GM23338 (cell line): ENCODE measurements around the gene BRF1. TPM values are rescaled to one million over a fixed set of nuclear protein-coding genes. Genes with fewer than 3 reads are reported as not detected.
A peak's percentile ranks its signal among the peaks of the same experiment; 100 is the strongest.

Source experiments
- ATAC-seq: fragments of 200-7000 bp; cut with Tn5 transposase; 3 replicates; pipeline ENCODE4 v1.9.1; 2020
- DNase-seq: peaks from one replicate; pipeline ENCODE4 v3.0.0-alpha.2; 2015; ENCODE audit warnings: low spot score
- H2AFZ ChIP-seq: fragments of 200-600 bp; sonication (generic); 2 replicates; pipeline ENCODE4 v1.8.0; 2016; ENCODE audit warnings: antibody characterized with exemption, mild to moderate bottlenecking, moderate library complexity
- H3F3A ChIP-seq: fragments of 200-600 bp; sonication (generic); replicated peaks from 2 replicates; pipeline ENCODE4 v1.8.0; 2017; ENCODE audit warnings: antibody characterized with exemption, mixed run types, low read depth
- H3K27ac ChIP-seq: fragments of 200-600 bp; sonication (generic); 2 replicates; pipeline ENCODE4 v1.6.1; 2016; ENCODE audit warnings: low read depth
- H3K27me3 ChIP-seq: fragments of 200-600 bp; sonication (generic); 2 replicates; pipeline ENCODE4 v1.8.0; 2016; ENCODE audit warnings: mild to moderate bottlenecking, mixed run types, moderate library complexity; ENCODE audit not compliant: insufficient read depth
- H3K36me3 ChIP-seq: fragments of 200-600 bp; sonication (generic); 2 replicates; pipeline ENCODE4 v1.8.0; 2016; ENCODE audit warnings: mild to moderate bottlenecking; ENCODE audit not compliant: insufficient read depth
- H3K4me1 ChIP-seq: fragments of 200-600 bp; sonication (generic); 2 replicates; pipeline ENCODE4 v1.8.0; 2016; ENCODE audit warnings: mild to moderate bottlenecking, moderate library complexity; ENCODE audit not compliant: insufficient read depth
- H3K4me2 ChIP-seq: fragments of 200-600 bp; sonication (generic); 2 replicates; pipeline ENCODE4 v1.7.1; 2017; ENCODE audit warnings: mixed run types
- H3K4me3 ChIP-seq: fragments of 200-600 bp; sonication (generic); 2 replicates; pipeline ENCODE4 v1.6.1; 2016; ENCODE audit warnings: mixed run types
- H3K79me2 ChIP-seq: fragments of 200-600 bp; sonication (generic); replicated peaks from 2 replicates; pipeline ENCODE4 v1.8.0; 2017; ENCODE audit warnings: mild to moderate bottlenecking; ENCODE audit not compliant: insufficient read depth
- H3K9me2 ChIP-seq: fragments of 200-600 bp; sonication (generic); 2 replicates; pipeline ENCODE4 v1.8.0; 2017; ENCODE audit not compliant: insufficient read depth
- H4K20me1 ChIP-seq: fragments of 200-600 bp; sonication (generic); replicated peaks from 2 replicates; pipeline ENCODE4 v1.8.0; 2017; ENCODE audit warnings: mild to moderate bottlenecking; ENCODE audit not compliant: insufficient read depth
- H3K27ac Mint-ChIP-seq: 2 replicates; pipeline ENCODE4 v1.8.0; 2020; ENCODE audit warnings: inconsistent platforms, mild to moderate bottlenecking, moderate library complexity, mixed read lengths
- H3K27me3 Mint-ChIP-seq: 3 replicates; pipeline ENCODE4 v1.8.0; 2022; ENCODE audit warnings: low read depth, mild to moderate bottlenecking, moderate library complexity, mixed read lengths, inconsistent platforms; ENCODE audit not compliant: insufficient read depth, poor library complexity
- H3K36me3 Mint-ChIP-seq: 3 replicates; pipeline ENCODE4 v1.8.0; 2021; ENCODE audit warnings: low read depth, mild to moderate bottlenecking, inconsistent platforms, moderate library complexity, mixed read lengths
- H3K4me1 Mint-ChIP-seq: 3 replicates; pipeline ENCODE4 v1.8.0; 2020; ENCODE audit warnings: mild to moderate bottlenecking, inconsistent platforms, mixed read lengths
- H3K4me3 Mint-ChIP-seq: 3 replicates; pipeline ENCODE4 v1.8.0; 2021; ENCODE audit warnings: moderate library complexity, mild to moderate bottlenecking, inconsistent platforms, mixed read lengths
- H3K9me3 Mint-ChIP-seq: 3 replicates; pipeline ENCODE4 v1.8.0; 2020; ENCODE audit warnings: moderate library complexity, mild to moderate bottlenecking, inconsistent platforms, mixed read lengths
- EZH2 ChIP-seq: fragments of 200-600 bp; sonication (generic); IDR thresholded peaks from one replicate; pipeline ENCODE4 v1.8.0; 2017; ENCODE audit warnings: antibody characterized with exemption, mild to moderate bottlenecking, low read depth; ENCODE audit not compliant: unreplicated experiment
- EZH2phosphoT487 ChIP-seq: fragments of 200-600 bp; sonication (generic); IDR thresholded peaks from one replicate; pipeline ENCODE4 v1.8.1; 2018; ENCODE audit warnings: antibody characterized with exemption; ENCODE audit not compliant: unreplicated experiment
- POLR2AphosphoS5 ChIP-seq: IDR thresholded peaks from 2 replicates; pipeline ENCODE4 v1.6.1; 2016; ENCODE audit warnings: antibody characterized with exemption, low read depth
- ZNF114 ChIP-seq: fragments of 250-450 bp; sonication (Bioruptor Pico); IDR thresholded peaks from 2 replicates; pipeline ENCODE4 v1.5.0; 2020; ENCODE audit warnings: mild to moderate bottlenecking, moderate library complexity
- polyA plus RNA-seq: library from polyadenylated mRNA; unstranded; fragments of >200 nt; fragmentation: Nextera tagmentation; extraction: Ambion mirVana; gene quantifications from 2 replicates; pipeline ENCODE4 v1.2.1, GENCODE V29; 2016
- total RNA-seq: library from RNA; depleted of rRNA; stranded (reverse); fragments of >200 nt; shearing (Covaris generic); gene quantifications from 2 replicates; pipeline ENCODE4 v1.2.3, GENCODE V29; 2014
- TF ChIP-seq, protein P1 (sequence below): IDR thresholded peaks from one replicate; pipeline ENCODE4 v1.6.1; 2018; ENCODE audit warnings: antibody characterized with exemption; ENCODE audit not compliant: unreplicated experiment
- TF ChIP-seq, protein P2 (sequence below): IDR thresholded peaks from 2 replicates; pipeline ENCODE4 v1.6.1; 2016; ENCODE audit warnings: antibody characterized with exemption
- TF ChIP-seq, protein P3 (sequence below), 2 experiments: fragments of 200-600 bp in 1 of 2; sonication (generic) in 1 of 2; conservative IDR thresholded peaks; 2 replicates each; pipeline versions ENCODE4 v1.5.1 to v1.6.1; 2016 to 2017; ENCODE audit warnings: antibody characterized with exemption in 2 of 2, low read depth in 2 of 2, mild to moderate bottlenecking in 2 of 2, moderate library complexity in 1 of 2

BRF1 gene
- total and polyA plus RNA-seq, 2 experiments from 2014 or later, result 8.6 to 29.9 TPM

DNA sequence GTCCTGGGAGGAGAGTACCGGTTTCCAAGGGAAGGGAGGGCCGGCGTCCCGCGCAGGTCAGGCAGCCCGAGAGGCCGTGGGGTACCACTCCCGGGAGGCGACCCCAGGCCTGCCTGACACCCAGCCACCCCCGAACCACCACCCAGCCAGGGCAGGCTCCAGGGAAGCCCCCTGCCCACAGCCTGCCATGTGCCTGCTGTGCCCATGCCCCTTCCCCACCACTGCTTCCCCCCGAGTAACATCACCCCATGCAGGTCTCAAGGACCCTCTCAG lies 122.0 kb downstream of the BRF1 start (continued):
- TF ChIP-seq, protein P1, sequence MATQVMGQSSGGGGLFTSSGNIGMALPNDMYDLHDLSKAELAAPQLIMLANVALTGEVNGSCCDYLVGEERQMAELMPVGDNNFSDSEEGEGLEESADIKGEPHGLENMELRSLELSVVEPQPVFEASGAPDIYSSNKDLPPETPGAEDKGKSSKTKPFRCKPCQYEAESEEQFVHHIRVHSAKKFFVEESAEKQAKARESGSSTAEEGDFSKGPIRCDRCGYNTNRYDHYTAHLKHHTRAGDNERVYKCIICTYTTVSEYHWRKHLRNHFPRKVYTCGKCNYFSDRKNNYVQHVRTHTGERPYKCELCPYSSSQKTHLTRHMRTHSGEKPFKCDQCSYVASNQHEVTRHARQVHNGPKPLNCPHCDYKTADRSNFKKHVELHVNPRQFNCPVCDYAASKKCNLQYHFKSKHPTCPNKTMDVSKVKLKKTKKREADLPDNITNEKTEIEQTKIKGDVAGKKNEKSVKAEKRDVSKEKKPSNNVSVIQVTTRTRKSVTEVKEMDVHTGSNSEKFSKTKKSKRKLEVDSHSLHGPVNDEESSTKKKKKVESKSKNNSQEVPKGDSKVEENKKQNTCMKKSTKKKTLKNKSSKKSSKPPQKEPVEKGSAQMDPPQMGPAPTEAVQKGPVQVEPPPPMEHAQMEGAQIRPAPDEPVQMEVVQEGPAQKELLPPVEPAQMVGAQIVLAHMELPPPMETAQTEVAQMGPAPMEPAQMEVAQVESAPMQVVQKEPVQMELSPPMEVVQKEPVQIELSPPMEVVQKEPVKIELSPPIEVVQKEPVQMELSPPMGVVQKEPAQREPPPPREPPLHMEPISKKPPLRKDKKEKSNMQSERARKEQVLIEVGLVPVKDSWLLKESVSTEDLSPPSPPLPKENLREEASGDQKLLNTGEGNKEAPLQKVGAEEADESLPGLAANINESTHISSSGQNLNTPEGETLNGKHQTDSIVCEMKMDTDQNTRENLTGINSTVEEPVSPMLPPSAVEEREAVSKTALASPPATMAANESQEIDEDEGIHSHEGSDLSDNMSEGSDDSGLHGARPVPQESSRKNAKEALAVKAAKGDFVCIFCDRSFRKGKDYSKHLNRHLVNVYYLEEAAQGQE, result no peak
- no peak for TF ChIP-seq ZNF114 (CRISPR knock-in tag)
- TF ChIP-seq, protein P2, sequence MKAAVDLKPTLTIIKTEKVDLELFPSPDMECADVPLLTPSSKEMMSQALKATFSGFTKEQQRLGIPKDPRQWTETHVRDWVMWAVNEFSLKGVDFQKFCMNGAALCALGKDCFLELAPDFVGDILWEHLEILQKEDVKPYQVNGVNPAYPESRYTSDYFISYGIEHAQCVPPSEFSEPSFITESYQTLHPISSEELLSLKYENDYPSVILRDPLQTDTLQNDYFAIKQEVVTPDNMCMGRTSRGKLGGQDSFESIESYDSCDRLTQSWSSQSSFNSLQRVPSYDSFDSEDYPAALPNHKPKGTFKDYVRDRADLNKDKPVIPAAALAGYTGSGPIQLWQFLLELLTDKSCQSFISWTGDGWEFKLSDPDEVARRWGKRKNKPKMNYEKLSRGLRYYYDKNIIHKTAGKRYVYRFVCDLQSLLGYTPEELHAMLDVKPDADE, result no peak
- no peak for TF ChIP-seq EZH2

DNA sequence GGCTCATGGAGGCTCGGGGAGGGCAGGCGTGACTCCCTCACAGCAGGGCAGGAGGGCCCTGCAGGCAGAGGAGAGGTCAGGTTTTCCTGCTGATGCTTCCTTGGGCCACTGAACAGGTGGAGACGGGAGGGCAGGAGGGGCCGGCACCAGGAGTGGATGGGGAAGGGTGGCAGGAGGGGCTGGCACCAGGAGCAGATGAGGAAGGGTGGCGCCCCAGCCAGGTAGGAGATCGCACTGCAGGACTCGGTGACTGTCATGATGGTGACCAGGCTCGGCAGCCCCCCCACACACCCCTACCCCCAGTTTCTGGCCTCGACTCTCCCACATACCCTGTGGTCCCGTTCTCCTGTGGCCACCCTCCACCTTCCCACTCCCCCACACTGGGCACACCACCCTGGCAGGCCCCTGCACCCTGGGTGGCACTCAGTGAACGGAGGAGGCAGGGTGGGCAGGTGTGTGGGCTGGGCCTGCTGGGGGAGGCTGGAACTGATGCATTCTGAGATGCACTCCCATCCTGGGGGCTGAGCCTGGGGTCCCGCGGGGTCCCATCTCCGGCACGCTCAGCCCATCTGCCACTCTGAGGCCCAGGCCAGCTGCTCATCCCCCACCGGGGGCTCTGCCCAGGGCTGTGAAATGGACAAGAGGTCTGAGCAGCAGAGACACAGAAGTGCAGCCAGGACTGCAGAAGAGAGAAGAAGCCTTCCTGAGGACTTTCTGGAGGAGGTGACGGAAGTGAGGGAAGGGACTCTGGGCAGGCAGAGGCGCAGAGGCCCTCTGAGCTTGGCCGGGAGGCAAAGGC lies 122.5 kb downstream of the BRF1 start:
- Mint-ChIP-seq H3K4me1 (peaks cover 3% of the 10 kb centered on the region; the same call in 1 of the 3 replicates), H3K4me3 (no peak overlapping the region), H3K27me3 (peaks cover 16% of the 10 kb centered on the region), H3K36me3 (no peaks in the 10 kb centered on the region), H3K9me3 (no peaks in the 10 kb centered on the region; the same call in 2 of the 3 replicates), H3K27ac (no peak overlapping the region)
- H3F3A ChIP-seq, result no peaks in the 10 kb centered on the region
- no peak for TF ChIP-seq POLR2AphosphoS5
- no peak for TF ChIP-seq EZH2phosphoT487
- TF ChIP-seq, protein P3, sequence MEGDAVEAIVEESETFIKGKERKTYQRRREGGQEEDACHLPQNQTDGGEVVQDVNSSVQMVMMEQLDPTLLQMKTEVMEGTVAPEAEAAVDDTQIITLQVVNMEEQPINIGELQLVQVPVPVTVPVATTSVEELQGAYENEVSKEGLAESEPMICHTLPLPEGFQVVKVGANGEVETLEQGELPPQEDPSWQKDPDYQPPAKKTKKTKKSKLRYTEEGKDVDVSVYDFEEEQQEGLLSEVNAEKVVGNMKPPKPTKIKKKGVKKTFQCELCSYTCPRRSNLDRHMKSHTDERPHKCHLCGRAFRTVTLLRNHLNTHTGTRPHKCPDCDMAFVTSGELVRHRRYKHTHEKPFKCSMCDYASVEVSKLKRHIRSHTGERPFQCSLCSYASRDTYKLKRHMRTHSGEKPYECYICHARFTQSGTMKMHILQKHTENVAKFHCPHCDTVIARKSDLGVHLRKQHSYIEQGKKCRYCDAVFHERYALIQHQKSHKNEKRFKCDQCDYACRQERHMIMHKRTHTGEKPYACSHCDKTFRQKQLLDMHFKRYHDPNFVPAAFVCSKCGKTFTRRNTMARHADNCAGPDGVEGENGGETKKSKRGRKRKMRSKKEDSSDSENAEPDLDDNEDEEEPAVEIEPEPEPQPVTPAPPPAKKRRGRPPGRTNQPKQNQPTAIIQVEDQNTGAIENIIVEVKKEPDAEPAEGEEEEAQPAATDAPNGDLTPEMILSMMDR (conservative IDR thresholded peaks at IDR 0.05; ENCODE audit: low read depth in 2 of 2), result peak in 1 of 2 experiments; percentile 47; a peak in 2 of 4 replicates
- TF ChIP-seq, protein P1, result no peak
- no peak overlapping the region for H3K4me3 ChIP-seq
- no peak for DNase-seq
- H3K36me3 ChIP-seq, result no peaks in the 10 kb centered on the region
- no peak overlapping the region for H2AFZ ChIP-seq
- ATAC-seq, result no peak
- H3K4me1 ChIP-seq, result no peaks in the 10 kb centered on the region; the same call in 1 of the 2 replicates
- no peak overlapping the region for H3K4me2 ChIP-seq
- H3K27me3 ChIP-seq, result peaks cover 13% of the 10 kb centered on the region; the same call in 1 of the 2 replicates
- no peak overlapping the region for H3K27ac ChIP-seq
- no peaks in the 10 kb centered on the region for H3K9me2 ChIP-seq
- H3K79me2 ChIP-seq, result no peaks in the 10 kb centered on the region
- no peaks in the 10 kb centered on the region; the same call in 1 of the 2 replicates for H4K20me1 ChIP-seq
